ENCODE measurements around the gene ASH1L.

ASH1L gene

DNA sequence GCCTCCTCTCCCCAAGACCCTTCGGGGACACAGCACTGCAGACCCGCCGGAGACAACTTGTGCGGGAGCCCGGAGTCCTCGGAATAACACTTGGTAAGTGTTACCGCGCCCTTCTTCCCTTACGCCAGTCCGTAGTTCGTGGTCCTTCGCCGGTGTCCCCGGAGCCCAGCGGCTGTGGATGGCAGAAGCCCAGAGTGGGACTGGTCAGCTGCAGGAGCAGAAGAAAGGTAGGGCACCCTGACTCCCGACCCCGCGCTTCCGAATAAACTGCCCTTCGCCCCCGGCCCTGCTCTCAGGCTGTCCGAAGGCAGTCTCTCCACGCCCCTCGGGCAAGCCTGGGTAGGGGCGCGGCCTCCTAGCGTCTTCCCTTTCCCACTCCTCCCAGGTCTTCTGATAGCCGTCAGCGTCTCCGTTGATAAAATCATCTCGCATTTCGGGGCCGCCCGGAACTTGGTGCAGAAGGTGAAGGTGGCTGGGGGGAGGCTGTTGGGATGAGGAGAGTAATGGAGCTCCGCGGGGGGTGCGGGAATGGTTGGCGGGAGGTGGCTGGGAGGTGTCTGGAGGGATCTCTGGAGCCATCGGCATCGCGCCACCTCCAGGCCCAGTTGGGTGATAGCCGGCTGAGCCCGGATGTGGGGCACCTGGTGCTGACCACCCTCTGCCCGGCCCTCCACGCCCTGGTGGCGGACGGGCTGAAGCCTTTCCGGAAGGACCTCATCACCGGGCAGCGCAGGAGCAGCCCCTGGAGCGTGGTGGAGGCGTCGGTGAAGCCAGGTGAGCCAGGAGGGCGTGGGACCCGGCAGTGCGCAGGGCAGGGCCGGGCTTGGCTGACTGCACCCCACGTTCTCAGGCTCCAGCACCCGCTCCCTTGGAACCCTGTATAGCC lies 237.6 kb downstream of the ASH1L start:
- H3K9me3 ChIP-seq (ENCODE audit: control insufficient read depth in 1 of 2, low read length in 2 of 2), result no peaks in the 10 kb centered on the region
- no peaks in the 10 kb centered on the region for H3K27me3 ChIP-seq (ENCODE audit: control insufficient read depth in 1 of 2, insufficient read depth in 2 of 2, low read length in 2 of 2)
- peaks cover 36 to 40% of the 10 kb centered on the region in 2 donors for H3K4me1 ChIP-seq (ENCODE audit: control insufficient read depth in 1 of 2, insufficient read depth in 2 of 2, low read length in 2 of 2)
- H3K27ac ChIP-seq (ENCODE audit: low read depth, low read length), result peak overlapping the region; percentile 51
- peaks cover 9 to 17% of the 10 kb centered on the region in 2 donors for H3K36me3 ChIP-seq (ENCODE audit: control insufficient read depth in 1 of 2, insufficient read depth in 2 of 2, low read length in 2 of 2)
- H3K9ac ChIP-seq (ENCODE audit: low read depth in 1 of 2, low read length in 2 of 2), result peak overlapping the region; percentile 80 to 95
- peak overlapping the region; percentile 93 to 95 for H3K4me3 ChIP-seq (ENCODE audit: low read depth in 1 of 2, low read length in 2 of 2)

DNA sequence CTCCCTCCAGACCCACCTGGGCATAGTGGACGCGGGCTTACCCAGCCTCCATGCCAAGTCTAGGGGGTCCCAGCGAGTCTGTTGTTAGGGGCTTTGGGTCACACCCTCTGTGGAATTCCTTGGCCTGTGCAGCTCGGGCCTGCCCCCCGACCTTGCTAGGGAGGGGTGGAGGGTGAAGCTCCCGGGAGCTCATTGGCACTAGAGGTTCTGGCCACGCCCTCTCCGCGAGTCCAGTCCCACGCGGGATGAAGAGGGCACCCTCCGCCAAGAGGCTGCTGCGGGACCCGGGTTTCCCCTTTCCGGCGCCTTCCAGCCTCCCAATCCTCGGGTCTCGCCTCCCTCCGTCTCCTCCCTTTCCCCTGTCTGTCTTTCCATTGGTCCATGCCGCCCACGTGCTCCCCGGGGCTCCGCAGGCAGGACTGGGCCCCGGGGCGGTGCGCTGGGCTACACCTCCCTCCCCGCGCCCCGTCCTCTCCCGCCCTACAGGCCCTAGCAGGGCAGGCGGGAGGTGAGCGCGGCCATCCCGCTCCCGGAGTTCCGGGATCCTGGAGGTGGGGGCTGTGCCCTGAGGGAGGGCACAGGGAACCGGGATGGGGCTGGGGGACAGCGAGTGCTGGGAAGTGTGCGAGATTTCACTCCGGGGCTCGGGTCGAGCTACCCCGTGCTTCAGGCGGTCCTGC lies 238.4 kb downstream of the ASH1L start:
- peak overlapping the region; percentile 80 to 95 for H3K9ac ChIP-seq (ENCODE audit: low read depth in 1 of 2, low read length in 2 of 2)
- no peaks in the 10 kb centered on the region for H3K9me3 ChIP-seq (ENCODE audit: control insufficient read depth in 1 of 2, low read length in 2 of 2)
- H3K27ac ChIP-seq (ENCODE audit: low read depth, low read length), result peak overlapping the region; percentile 98
- H3K36me3 ChIP-seq (ENCODE audit: control insufficient read depth in 1 of 2, insufficient read depth in 2 of 2, low read length in 2 of 2), result peaks cover 13 to 22% of the 10 kb centered on the region in 2 donors
- peaks cover 36 to 48% of the 10 kb centered on the region in 2 donors for H3K4me1 ChIP-seq (ENCODE audit: control insufficient read depth in 1 of 2, insufficient read depth in 2 of 2, low read length in 2 of 2)
- peak overlapping the region; percentile 93 to 95 for H3K4me3 ChIP-seq (ENCODE audit: low read depth in 1 of 2, low read length in 2 of 2)
- no peaks in the 10 kb centered on the region for H3K27me3 ChIP-seq (ENCODE audit: control insufficient read depth in 1 of 2, insufficient read depth in 2 of 2, low read length in 2 of 2)

DNA sequence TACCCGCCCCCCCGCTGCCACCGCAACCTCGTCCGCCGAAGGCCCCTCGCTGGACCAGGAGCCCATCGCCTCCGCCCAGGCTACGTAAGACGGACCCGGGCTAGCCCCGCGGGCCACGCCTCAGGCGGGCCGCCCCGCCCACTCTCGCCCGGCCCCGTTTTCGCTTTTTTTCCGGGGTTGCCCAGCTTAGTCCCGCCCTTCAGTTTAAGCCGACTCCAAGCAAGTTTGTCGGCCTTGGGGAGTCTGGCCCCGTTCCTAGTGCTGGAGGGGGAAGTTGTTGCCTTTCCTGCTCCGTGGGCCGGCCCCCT lies 238.9 kb downstream of the ASH1L start:
- peak overlapping the region; percentile 93 to 95 for H3K4me3 ChIP-seq (ENCODE audit: low read depth in 1 of 2, low read length in 2 of 2)
- peak overlapping the region; percentile 98 for H3K27ac ChIP-seq (ENCODE audit: low read depth, low read length)
- H3K36me3 ChIP-seq (ENCODE audit: control insufficient read depth in 1 of 2, insufficient read depth in 2 of 2, low read length in 2 of 2), result peaks cover 13 to 26% of the 10 kb centered on the region in 2 donors
- H3K27me3 ChIP-seq (ENCODE audit: control insufficient read depth in 1 of 2, insufficient read depth in 2 of 2, low read length in 2 of 2), result no peaks in the 10 kb centered on the region
- H3K9ac ChIP-seq (ENCODE audit: low read depth in 1 of 2, low read length in 2 of 2), result peak overlapping the region; percentile 80 to 91
- peaks cover 36 to 48% of the 10 kb centered on the region in 2 donors for H3K4me1 ChIP-seq (ENCODE audit: control insufficient read depth in 1 of 2, insufficient read depth in 2 of 2, low read length in 2 of 2)
- no peaks in the 10 kb centered on the region for H3K9me3 ChIP-seq (ENCODE audit: control insufficient read depth in 1 of 2, low read length in 2 of 2)

DNA sequence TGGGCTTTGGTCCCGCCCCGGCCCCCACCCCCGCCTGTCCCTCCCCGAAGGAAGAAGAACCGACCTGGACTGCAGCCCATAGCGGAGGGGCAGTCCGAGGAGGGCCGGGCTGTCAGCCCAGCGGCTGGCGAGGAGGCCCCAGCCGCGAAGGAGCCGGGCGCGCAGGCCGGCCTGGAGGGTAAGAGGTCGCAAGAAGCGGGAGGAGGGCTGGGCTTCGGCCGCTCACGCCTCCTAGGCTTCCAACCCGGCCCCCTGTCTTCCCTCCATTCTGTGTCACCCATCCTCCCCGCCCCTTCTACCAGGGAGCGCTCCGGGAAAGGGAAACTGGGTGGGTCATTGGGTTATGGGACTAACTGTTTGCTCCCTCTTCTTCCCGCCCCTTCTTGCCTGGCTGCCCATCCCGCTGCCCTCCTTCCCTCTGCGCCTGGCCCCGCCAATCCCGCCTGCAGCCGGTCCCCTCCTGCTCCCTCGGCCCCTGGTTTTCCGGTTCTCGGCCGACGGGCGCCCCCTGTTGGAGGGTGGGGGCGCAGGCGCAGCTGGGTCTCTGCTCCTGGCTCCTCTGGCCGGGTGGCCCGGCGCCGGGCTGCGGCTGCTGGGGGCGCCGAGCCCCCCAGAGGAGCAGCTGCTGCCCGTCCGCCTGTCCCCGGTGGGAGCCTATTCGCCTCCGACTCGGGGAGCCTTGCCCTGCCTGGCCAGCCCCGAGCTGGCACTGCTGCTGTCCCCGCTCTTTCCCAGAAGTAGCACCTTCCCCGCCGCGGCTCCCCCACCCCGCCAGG lies 239.5 kb downstream of the ASH1L start:
- Histone ChIP-seq H3K4me1 (ENCODE audit: control insufficient read depth in 1 of 2, insufficient read depth in 2 of 2, low read length in 2 of 2) (peaks cover 36 to 48% of the 10 kb centered on the region in 2 donors), H3K9ac (ENCODE audit: low read depth in 1 of 2, low read length in 2 of 2) (peak overlapping the region; percentile 71 to 80), H3K9me3 (ENCODE audit: control insufficient read depth in 1 of 2, low read length in 2 of 2) (no peaks in the 10 kb centered on the region), H3K4me3 (ENCODE audit: low read depth in 1 of 2, low read length in 2 of 2) (peak overlapping the region; percentile 93 to 95), H3K27me3 (ENCODE audit: control insufficient read depth in 1 of 2, insufficient read depth in 2 of 2, low read length in 2 of 2) (no peaks in the 10 kb centered on the region), H3K36me3 (ENCODE audit: control insufficient read depth in 1 of 2, insufficient read depth in 2 of 2, low read length in 2 of 2) (peaks cover 13 to 28% of the 10 kb centered on the region in 2 donors), H3K27ac (ENCODE audit: low read depth, low read length) (peak overlapping the region; percentile 98)

DNA sequence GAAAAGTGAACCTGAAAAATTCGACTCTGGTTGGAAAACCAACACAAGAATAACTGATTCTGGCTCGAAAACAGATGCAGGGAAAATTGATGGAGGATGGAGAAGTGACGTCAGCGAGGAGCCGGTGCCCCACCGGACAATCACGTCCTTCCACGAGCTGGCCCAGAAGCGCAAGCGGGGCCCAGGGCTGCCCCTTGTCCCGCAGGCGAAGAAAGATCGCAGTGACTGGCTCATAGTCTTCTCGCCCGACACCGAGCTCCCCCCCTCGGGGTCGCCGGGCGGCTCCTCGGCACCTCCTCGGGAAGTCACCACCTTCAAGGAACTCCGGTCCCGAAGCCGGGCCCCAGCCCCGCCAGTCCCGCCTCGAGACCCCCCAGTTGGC lies 240.0 kb downstream of the ASH1L start:
- H3K9me3 ChIP-seq (ENCODE audit: control insufficient read depth in 1 of 2, low read length in 2 of 2), result no peaks in the 10 kb centered on the region
- no peaks in the 10 kb centered on the region for H3K27me3 ChIP-seq (ENCODE audit: control insufficient read depth in 1 of 2, insufficient read depth in 2 of 2, low read length in 2 of 2)
- H3K4me3 ChIP-seq (ENCODE audit: low read depth in 1 of 2, low read length in 2 of 2), result peak overlapping the region; percentile 66 to 95
- peaks cover 36 to 48% of the 10 kb centered on the region in 2 donors for H3K4me1 ChIP-seq (ENCODE audit: control insufficient read depth in 1 of 2, insufficient read depth in 2 of 2, low read length in 2 of 2)
- peaks cover 9 to 30% of the 10 kb centered on the region in 2 donors for H3K36me3 ChIP-seq (ENCODE audit: control insufficient read depth in 1 of 2, insufficient read depth in 2 of 2, low read length in 2 of 2)
- H3K9ac ChIP-seq (ENCODE audit: low read depth in 1 of 2, low read length in 2 of 2), result peak overlapping the region; percentile 15 to 80
- peak overlapping the region; percentile 54 for H3K27ac ChIP-seq (ENCODE audit: low read depth, low read length)

DNA sequence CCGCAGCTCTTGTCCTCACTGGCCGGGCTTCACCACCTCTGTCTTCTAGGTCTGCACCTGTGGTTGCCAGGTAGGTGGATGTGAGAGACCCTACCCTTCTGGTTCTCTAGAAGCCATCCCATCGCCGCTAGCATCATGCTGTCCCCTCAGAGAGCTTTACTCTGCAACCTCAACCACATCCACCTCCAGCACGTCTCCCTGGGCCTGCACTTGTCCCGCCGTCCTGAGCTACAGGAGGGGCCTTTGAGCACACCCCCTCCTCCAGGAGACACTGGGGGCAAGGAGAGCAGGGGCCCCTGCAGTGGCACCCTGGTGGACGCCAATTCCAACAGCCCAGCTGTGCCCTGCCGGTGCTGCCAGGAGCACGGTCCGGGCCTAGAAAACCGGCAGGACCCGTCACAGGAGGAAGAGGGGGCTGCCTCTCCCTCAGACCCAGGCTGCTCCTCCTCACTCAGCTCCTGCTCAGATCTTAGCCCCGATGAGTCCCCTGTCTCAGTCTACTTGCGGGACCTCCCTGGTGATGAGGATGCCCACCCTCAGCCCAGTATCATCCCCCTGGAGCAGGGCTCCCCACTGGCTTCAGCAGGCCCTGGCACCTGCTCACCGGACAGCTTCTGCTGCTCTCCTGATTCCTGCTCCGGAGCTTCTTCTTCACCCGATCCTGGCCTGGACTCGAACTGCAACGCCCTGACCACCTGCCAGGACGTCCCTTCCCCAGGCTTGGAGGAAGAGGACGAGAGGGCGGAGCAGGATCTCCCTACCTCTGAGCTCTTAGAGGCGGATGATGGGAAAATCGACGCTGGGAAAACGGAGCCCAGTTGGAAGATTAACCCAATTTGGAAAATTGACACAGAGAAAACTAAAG lies 240.7 kb downstream of the ASH1L start:
- Histone ChIP-seq H3K27ac (ENCODE audit: low read depth, low read length) (no peak overlapping the region), H3K9me3 (ENCODE audit: control insufficient read depth in 1 of 2, low read length in 2 of 2) (no peaks in the 10 kb centered on the region), H3K36me3 (ENCODE audit: control insufficient read depth in 1 of 2, insufficient read depth in 2 of 2, low read length in 2 of 2) (peaks cover 5 to 23% of the 10 kb centered on the region in 2 donors), H3K4me3 (ENCODE audit: low read depth in 1 of 2, low read length in 2 of 2) (peak overlapping the region; percentile 66 to 95), H3K4me1 (ENCODE audit: control insufficient read depth in 1 of 2, insufficient read depth in 2 of 2, low read length in 2 of 2) (peaks cover 41 to 48% of the 10 kb centered on the region in 2 donors), H3K9ac (ENCODE audit: low read depth in 1 of 2, low read length in 2 of 2) (peak overlapping the region in 1 of 2 donors; percentile 8), H3K27me3 (ENCODE audit: control insufficient read depth in 1 of 2, insufficient read depth in 2 of 2, low read length in 2 of 2) (no peaks in the 10 kb centered on the region)

DNA sequence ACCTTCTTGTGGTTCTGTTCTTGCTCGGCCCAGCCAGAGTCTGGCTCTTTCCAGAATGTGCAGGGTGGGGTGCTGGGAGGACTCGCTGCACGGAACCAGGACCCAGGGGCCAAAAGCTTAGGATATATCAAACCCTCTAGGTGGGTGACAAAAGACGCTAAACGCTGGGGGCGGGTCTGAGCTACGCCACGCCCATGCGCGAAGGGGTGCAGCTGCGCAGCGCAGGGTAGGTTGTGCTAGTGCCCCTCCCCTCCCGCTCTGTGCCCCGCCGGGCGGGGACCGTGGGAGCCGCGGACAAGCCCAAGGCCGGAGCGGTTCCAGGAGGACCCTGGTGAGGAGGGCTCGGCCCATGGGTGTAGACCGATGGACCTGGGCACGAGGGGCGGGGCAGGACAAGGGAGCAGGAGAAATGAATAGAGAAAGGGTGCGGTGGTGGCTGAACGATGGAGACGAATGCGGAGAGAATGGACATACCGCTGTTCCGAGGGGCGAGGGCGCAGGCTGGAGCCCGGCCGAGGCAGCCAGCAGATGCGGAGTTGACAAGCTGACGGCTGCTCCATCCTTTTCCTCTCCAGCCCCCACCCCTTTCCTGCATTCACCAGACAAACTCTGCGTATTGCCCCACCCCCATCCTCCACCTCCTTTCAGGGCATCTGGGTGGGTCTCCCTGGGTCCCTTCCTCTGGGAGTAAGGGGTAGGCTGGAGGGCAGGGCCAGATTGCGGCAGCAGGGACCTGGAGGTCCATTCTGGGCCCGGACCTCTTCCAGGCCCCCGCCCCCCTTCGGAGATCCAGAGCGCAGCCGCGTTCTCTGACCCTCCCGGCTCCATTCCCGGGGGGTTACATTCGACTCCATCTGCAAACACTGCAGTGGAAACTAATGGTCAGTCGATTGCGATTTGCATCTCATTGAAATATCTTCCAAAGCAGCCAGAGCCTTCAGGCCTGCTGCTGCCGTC lies 241.7 kb downstream of the ASH1L start, which contains the start of gene RUSC1:
Gene RUSC1 (plus strand): TSS at position 234 of the 957 bp plus-strand sequence. CDS start 880 bp downstream, outside the sequence.
- H3K27me3 ChIP-seq (ENCODE audit: control insufficient read depth in 1 of 2, insufficient read depth in 2 of 2, low read length in 2 of 2), result no peaks in the 10 kb centered on the region
- peak within 1 kb of the TSS; percentile 69 to 70 for H3K4me3 ChIP-seq (ENCODE audit: low read depth in 1 of 2, low read length in 2 of 2)
- H3K9ac ChIP-seq (ENCODE audit: low read depth in 1 of 2, low read length in 2 of 2), result peak within 1 kb of the TSS; percentile 55 to 69
- peaks cover 39 to 52% of the 10 kb centered on the region in 2 donors for H3K4me1 ChIP-seq (ENCODE audit: control insufficient read depth in 1 of 2, insufficient read depth in 2 of 2, low read length in 2 of 2)
- H3K9me3 ChIP-seq (ENCODE audit: control insufficient read depth in 1 of 2, low read length in 2 of 2), result no peaks in the 10 kb centered on the region
- H3K27ac ChIP-seq (ENCODE audit: low read depth, low read length), result peak within 1 kb of the TSS; percentile 27
- peaks cover 5 to 22% of the 10 kb centered on the region in 2 donors for H3K36me3 ChIP-seq (ENCODE audit: control insufficient read depth in 1 of 2, insufficient read depth in 2 of 2, low read length in 2 of 2)

DNA sequence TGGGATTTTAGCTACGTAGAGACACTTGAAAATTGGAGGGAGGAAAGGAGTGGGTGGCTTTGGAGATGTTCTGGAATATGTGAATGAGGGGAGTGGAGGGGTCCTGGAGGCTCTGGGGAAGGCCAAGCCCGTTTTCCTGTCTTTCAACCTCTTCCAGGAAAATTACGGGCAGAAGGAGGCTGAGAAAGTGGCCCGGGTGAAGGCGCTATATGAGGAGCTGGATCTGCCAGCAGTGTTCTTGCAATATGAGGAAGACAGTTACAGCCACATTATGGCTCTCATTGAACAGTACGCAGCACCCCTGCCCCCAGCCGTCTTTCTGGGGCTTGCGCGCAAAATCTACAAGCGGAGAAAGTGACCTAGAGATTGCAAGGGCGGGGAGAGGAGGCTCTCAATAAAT lies 242.4 kb downstream of the ASH1L start:
- Histone ChIP-seq H3K4me1 (ENCODE audit: control insufficient read depth in 1 of 2, insufficient read depth in 2 of 2, low read length in 2 of 2) (peaks cover 32 to 45% of the 10 kb centered on the region in 2 donors), H3K27ac (ENCODE audit: low read depth, low read length) (no peak overlapping the region), H3K27me3 (ENCODE audit: control insufficient read depth in 1 of 2, insufficient read depth in 2 of 2, low read length in 2 of 2) (no peaks in the 10 kb centered on the region), H3K9me3 (ENCODE audit: control insufficient read depth in 1 of 2, low read length in 2 of 2) (no peaks in the 10 kb centered on the region), H3K4me3 (ENCODE audit: low read depth in 1 of 2, low read length in 2 of 2) (peak overlapping the region; percentile 69 to 70), H3K9ac (ENCODE audit: low read depth in 1 of 2, low read length in 2 of 2) (peak overlapping the region; percentile 55 to 69), H3K36me3 (ENCODE audit: control insufficient read depth in 1 of 2, insufficient read depth in 2 of 2, low read length in 2 of 2) (peaks cover 5 to 22% of the 10 kb centered on the region in 2 donors)
